Measurements from ENCODE around the gene CLDN4.

The CLDN4 gene

DNA sequence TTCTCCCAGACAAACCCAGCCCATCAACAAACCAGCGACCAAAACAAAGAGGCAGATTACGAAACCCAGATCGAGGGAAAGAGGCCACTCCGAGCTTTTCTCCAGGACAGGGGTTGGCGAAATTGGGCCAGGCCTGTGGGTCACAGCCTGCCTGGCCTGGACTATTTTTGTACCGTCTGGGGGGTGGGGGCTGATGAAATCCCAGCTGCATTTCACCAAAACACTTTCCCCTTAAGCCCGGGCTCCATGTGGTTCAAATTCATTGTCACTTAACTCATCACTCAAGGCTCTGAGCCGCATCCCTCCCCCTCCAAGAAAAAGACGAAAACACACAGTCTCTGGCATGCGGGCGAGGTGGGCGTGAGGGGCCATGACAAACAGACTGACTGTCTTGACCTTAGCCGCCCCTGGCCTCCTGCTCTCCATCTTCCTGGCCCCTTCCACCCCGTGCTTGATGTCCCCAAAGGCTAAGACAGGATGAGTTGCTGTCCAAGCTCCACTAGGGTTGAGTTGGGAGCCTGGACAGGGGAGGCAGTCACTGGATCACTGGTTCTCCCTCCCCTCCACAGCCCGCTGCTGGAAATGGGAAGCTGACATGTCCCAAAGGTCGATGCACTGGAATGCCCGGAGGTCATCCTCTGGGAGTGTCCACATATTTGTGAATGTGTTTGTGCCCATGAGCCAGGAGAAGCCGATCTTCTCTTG, 49.3 kb downstream of the CLDN4 start:
- POLR2A ChIA-PET, result no interaction called here
- TF ChIP-seq CTBP1 (IDR thresholded peaks at IDR 0.05; ENCODE audit: borderline replicate concordance) (no peak), ARNT (IDR thresholded peaks at IDR 0.05) (no peak), FOXM1 (IDR thresholded peaks at IDR 0.05; ENCODE audit: borderline replicate concordance) (no peak), SUZ12 (IDR thresholded peaks at IDR 0.05) (no peak), TARDBP (IDR thresholded peaks at IDR 0.05) (no peak), ELF4 (IDR thresholded peaks at IDR 0.05) (no peak), NFRKB (IDR thresholded peaks at IDR 0.05) (no peak)
- no peak for DNase-seq (ENCODE audit: extremely low spot score)
- CTCF ChIA-PET, result no interaction called here

DNA sequence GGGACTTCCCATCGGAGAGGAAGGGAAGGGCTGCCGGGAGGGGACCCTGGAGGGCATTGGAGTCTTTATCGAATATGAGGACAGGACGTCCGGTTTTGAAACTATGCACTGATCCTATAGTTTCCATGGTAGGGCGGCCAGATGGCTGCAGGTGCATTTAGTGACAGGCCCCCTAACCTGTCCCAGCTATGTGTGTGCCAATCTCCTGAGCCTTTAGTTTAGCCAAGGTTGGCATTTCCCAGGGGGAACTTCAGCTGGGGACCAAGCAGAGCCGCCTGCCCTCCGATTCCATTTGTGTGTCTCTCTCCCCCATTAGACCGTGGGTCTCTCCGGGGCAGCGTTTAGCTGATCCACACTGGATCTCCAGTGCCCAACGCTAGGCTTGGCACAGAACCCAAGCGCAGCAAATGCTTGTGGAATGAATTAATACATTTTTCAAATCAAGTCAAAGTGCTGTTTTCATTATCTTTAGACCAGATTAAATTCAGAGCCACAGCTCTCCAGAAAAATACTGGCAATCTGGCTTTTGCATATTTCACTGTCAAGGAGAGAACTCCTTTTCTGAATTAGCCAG, 50.0 kb downstream of the CLDN4 start:
- ChIA-PET CTCF (interaction anchor here (0.9 kb wide), 1 partner anchor 11 kb away, joined by 7 read pairs; no protein-coding TSS in a partner anchor), POLR2A (no interaction called here)
- TF ChIP-seq ELF4 (IDR thresholded peaks at IDR 0.05) (no peak), SP1 (IDR thresholded peaks at IDR 0.05) (no peak), LEF1 (IDR thresholded peaks at IDR 0.05; ENCODE audit: borderline replicate concordance) (no peak), CTBP1 (IDR thresholded peaks at IDR 0.05; ENCODE audit: borderline replicate concordance) (no peak), ARNT (IDR thresholded peaks at IDR 0.05) (no peak), BHLHE40 (IDR thresholded peaks at IDR 0.05; ENCODE audit: borderline replicate concordance) (no peak), NFRKB (IDR thresholded peaks at IDR 0.05) (no peak), PKNOX1 (IDR thresholded peaks at IDR 0.05) (no peak), L3MBTL2 (conservative IDR thresholded peaks at IDR 0.05) (no peak), FOXM1 (IDR thresholded peaks at IDR 0.05; ENCODE audit: borderline replicate concordance) (no peak), TARDBP (IDR thresholded peaks at IDR 0.05) (no peak), FOXA1 (IDR thresholded peaks at IDR 0.05) (no peak)
- DNase-seq (ENCODE audit: extremely low spot score), result no peak

DNA sequence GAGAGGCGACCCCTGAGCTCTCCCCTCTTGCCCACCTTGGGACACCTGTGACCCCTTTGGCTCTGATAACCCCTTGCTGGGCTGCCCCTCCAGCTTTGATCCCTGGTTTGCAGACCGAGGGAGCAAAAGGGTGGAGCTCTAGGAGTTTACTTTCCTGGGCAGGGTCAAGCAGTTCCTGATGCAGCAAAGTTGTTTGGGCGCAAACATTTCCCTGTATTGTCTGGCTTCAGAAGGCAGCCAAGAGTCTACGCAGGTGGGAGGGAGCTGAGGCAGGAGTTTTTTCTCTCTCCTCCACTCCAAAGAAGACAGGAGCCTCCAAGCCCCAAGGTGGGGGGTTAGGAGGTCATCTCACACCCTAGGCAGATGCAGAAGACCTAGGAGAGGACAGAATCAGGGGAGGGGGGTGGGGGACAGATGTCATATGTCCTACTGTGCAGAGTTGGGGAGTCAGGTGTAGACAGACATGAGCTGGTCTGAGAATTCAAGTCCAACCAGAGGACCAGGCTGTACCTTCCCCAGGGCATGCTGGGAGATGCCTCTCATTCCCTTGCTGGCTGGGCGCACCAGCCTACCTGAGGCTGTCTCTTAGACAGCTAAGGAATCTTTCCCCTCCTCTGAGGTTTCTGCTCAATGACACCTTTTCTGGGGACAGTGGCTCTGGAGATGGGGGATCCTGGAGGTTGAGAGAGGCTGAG, 50.7 kb downstream of the CLDN4 start:
- CTCF ChIA-PET, result interaction anchor here (0.9 kb wide), 1 partner anchor 10 kb away, joined by 7 read pairs; no protein-coding TSS in a partner anchor
- TF ChIP-seq ELF4 (IDR thresholded peaks at IDR 0.05) (no peak), PKNOX1 (IDR thresholded peaks at IDR 0.05) (no peak), L3MBTL2 (conservative IDR thresholded peaks at IDR 0.05) (no peak), ARNT (IDR thresholded peaks at IDR 0.05) (no peak), FOXA1 (IDR thresholded peaks at IDR 0.05) (no peak), FOXK2 (IDR thresholded peaks at IDR 0.05) (no peak), CTBP1 (IDR thresholded peaks at IDR 0.05; ENCODE audit: borderline replicate concordance) (no peak), HDGF (IDR thresholded peaks at IDR 0.05; ENCODE audit: borderline replicate concordance) (no peak), ZNF384 (IDR thresholded peaks at IDR 0.05) (no peak), LEF1 (IDR thresholded peaks at IDR 0.05; ENCODE audit: borderline replicate concordance) (no peak), FOXM1 (IDR thresholded peaks at IDR 0.05; ENCODE audit: borderline replicate concordance) (no peak), NFRKB (IDR thresholded peaks at IDR 0.05) (no peak), TARDBP (IDR thresholded peaks at IDR 0.05) (no peak), SUZ12 (IDR thresholded peaks at IDR 0.05) (no peak), SP1 (IDR thresholded peaks at IDR 0.05) (no peak), BHLHE40 (IDR thresholded peaks at IDR 0.05; ENCODE audit: borderline replicate concordance) (no peak)
- POLR2A ChIA-PET, result no interaction called here
- DNase-seq (ENCODE audit: extremely low spot score), result no peak

DNA sequence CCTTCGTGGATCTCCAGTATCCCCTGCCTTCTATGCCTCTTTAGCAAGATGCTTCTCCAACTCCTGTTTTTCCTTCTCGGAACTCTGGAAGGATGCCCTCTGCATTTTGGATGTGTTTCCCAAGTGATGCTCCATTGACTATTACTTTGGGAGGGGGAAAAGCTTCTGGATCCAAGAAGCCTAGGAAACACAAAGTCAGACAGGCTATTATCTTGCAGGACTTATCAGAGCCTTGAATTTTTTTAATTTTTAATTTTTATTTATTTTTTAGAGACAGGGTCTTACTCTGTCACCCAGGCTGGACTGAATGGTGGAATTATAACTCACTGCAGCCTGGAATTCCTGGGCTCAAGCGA, 51.2 kb downstream of the CLDN4 start:
- DNase-seq (ENCODE audit: extremely low spot score), result no peak
- ChIA-PET POLR2A (no interaction called here), CTCF (no interaction called here)
- TF ChIP-seq ZNF384 (IDR thresholded peaks at IDR 0.05) (no peak), LEF1 (IDR thresholded peaks at IDR 0.05; ENCODE audit: borderline replicate concordance) (no peak), PKNOX1 (IDR thresholded peaks at IDR 0.05) (no peak), TARDBP (IDR thresholded peaks at IDR 0.05) (no peak), ARNT (IDR thresholded peaks at IDR 0.05) (no peak), SP1 (IDR thresholded peaks at IDR 0.05) (no peak), HDGF (IDR thresholded peaks at IDR 0.05; ENCODE audit: borderline replicate concordance) (no peak)
